Body of pancreas (tissue), 4 donors: Measurements from ENCODE around the gene GNAS-AS1.

Experiments used
- POLR2A ChIP-seq, 3 donors: fragments of 450-650 bp; IDR thresholded peaks; one replicate each; pipeline ENCODE4 v1.6.1; 2016; ENCODE audit warnings: antibody characterized with exemption in 3 of 3, mild to moderate bottlenecking in 2 of 3
- TF ChIP-seq, protein P1 (sequence below), 7 experiments: fragments of 450-650 bp in 4 of 7; fragments of 200-600 bp in 3 of 7; sonication (generic) in 3 of 7; IDR thresholded peaks; one replicate each; pipeline ENCODE4 v1.5.1; 2016 to 2019; ENCODE audit warnings: antibody characterized with exemption in 7 of 7

DNA sequence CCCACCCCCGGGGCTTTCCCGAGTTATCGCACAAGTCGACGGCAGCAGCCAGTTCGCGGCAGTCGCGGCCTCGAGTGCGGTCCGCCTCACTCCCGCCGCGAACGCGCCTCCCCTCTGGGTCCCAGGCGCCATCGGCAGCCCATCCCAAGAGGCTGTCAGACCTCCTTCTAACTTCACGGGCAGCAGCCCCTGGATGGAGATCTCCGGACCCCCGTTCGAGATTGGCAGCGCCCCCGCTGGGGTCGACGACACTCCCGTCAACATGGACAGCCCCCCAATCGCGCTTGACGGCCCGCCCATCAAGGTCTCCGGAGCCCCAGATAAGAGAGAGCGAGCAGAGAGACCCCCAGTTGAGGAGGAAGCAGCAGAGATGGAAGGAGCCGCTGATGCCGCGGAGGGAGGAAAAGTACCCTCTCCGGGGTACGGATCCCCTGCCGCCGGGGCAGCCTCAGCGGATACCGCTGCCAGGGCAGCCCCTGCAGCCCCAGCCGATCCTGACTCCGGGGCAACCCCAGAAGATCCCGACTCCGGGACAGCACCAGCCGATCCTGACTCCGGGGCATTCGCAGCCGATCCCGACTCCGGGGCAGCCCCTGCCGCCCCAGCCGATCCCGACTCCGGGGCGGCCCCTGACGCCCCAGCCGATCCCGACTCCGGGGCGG, 3.4 kb upstream of the GNAS-AS1 start:
- TF ChIP-seq, protein P1, sequence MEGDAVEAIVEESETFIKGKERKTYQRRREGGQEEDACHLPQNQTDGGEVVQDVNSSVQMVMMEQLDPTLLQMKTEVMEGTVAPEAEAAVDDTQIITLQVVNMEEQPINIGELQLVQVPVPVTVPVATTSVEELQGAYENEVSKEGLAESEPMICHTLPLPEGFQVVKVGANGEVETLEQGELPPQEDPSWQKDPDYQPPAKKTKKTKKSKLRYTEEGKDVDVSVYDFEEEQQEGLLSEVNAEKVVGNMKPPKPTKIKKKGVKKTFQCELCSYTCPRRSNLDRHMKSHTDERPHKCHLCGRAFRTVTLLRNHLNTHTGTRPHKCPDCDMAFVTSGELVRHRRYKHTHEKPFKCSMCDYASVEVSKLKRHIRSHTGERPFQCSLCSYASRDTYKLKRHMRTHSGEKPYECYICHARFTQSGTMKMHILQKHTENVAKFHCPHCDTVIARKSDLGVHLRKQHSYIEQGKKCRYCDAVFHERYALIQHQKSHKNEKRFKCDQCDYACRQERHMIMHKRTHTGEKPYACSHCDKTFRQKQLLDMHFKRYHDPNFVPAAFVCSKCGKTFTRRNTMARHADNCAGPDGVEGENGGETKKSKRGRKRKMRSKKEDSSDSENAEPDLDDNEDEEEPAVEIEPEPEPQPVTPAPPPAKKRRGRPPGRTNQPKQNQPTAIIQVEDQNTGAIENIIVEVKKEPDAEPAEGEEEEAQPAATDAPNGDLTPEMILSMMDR (IDR thresholded peaks at IDR 0.05) = no peak
- TF ChIP-seq POLR2A (IDR thresholded peaks at IDR 0.05) = no peak
